Fibroblast of lung (primary cell): ENCODE results near the gene DMAC2L.

Source experiments
- EZH2 ChIP-seq: IDR thresholded peaks from 2 replicates; pipeline ENCODE4 v1.5.1; 2012; ENCODE audit warnings: low read length, control low read depth, mild to moderate bottlenecking; ENCODE audit errors: missing control alignments
- TF ChIP-seq, protein P1 (sequence below), 2 donors: IDR thresholded peaks in 1 of 2; conservative IDR thresholded peaks in 1 of 2; 1 replicate in 1 of 2; 2 replicates in 1 of 2; pipeline ENCODE4 v1.5.1; 2011 to 2012; ENCODE audit warnings: low read length in 2 of 2, control low read depth in 1 of 2, inconsistent platforms in 1 of 2, low read depth in 1 of 2, mild to moderate bottlenecking in 1 of 2

DNA sequence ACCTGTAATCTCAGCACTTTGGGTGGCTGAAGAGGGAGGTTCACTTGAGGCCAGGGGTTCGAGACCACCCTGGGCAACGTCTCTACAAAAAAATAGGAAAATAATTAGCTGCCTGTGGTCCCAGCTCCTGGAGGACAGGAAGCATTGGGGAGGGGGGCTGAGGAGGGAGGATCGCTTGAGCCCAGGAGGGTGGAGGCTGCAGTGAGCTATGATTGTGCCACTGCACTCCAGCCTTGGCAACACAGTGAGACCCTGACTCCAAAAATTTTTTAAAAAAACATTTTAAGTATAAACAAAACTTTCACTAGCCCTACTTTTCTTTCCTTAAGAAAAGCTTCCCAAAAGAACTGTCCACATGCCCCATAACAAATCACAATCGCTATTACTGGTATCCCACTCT lies 1.7 kb upstream of the DMAC2L start:
- TF ChIP-seq, protein P1, sequence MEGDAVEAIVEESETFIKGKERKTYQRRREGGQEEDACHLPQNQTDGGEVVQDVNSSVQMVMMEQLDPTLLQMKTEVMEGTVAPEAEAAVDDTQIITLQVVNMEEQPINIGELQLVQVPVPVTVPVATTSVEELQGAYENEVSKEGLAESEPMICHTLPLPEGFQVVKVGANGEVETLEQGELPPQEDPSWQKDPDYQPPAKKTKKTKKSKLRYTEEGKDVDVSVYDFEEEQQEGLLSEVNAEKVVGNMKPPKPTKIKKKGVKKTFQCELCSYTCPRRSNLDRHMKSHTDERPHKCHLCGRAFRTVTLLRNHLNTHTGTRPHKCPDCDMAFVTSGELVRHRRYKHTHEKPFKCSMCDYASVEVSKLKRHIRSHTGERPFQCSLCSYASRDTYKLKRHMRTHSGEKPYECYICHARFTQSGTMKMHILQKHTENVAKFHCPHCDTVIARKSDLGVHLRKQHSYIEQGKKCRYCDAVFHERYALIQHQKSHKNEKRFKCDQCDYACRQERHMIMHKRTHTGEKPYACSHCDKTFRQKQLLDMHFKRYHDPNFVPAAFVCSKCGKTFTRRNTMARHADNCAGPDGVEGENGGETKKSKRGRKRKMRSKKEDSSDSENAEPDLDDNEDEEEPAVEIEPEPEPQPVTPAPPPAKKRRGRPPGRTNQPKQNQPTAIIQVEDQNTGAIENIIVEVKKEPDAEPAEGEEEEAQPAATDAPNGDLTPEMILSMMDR (conservative IDR thresholded peaks at IDR 0.05 in 1 of 2, IDR thresholded peaks at IDR 0.05 in 1 of 2; ENCODE audit: low read depth in 1 of 2, low read length in 2 of 2) = no peak
- TF ChIP-seq EZH2 = no peak
